Glomerular visceral epithelial cell (primary cell): ENCODE results near the gene NUPR1.
"Not testable (repeated sequence)": the region's sequence is repeated elsewhere in the genome, so short reads cannot be mapped to it uniquely, and the experiment has no call there.

Source experiments
- DNase-seq: peaks from one replicate; pipeline ENCODE4 v3.0.0-alpha.2; 2016; ENCODE audit errors: extremely low spot score

The NUPR1 gene, protein sequence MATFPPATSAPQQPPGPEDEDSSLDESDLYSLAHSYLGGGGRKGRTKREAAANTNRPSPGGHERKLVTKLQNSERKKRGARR

GRCh38 chr16:28538733-28539596 lies at the start of gene NUPR1:
NUPR1 (minus strand) TSS chr16:28538974; CDS start chr16:28538907, 67 bp downstream.
- DNase-seq = peak; percentile 85

- no peak for DNase-seq
These were observed 48.6 kb upstream of the NUPR1 start for GRCh38 chr16:28587386-28587785.

DNA sequence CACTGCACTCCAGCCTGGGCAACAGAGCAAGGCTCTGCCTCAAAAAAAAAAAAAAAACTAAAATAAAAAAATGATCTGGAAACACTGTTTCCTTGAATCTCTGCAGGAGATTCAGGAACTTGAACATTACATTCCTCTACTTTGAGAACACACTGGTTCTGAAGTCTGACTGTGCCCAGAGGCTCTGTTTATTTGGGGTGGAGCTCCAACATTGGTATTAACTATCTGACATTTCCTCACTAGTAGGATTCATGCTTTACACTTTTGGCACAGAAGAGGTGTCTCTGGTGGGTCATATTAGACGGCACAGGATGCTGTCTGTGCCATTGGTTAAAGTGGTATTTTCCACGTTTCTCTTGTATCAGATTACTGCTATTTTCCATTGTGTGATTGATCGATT lies 47.7 kb upstream of the NUPR1 start:
- no peak for DNase-seq

DNA sequence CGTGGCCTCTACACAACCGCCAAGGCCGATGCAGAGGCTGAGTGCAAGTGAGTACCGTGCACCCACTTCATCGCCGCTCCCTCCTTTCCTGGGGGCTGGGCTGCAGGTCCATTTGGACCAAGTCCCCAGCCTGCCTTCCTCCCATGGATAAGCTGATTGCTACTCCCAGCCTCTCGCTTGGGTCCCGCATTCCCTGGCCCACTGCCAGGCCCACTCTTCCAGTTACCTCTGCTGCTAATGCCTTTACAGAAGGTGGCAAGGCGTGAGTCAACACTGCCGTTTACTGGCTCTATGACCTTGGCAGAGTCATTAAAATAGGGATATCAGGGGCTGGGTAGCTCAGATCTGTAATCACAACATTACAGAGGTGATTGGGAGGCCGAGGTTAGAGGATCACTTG lies 46.9 kb upstream of the NUPR1 start:
- DNase-seq = peak; percentile 9

- DNase-seq = no peak
These were observed 42.0 kb upstream of the NUPR1 start for GRCh38 chr16:28580726-28581315.

DNA sequence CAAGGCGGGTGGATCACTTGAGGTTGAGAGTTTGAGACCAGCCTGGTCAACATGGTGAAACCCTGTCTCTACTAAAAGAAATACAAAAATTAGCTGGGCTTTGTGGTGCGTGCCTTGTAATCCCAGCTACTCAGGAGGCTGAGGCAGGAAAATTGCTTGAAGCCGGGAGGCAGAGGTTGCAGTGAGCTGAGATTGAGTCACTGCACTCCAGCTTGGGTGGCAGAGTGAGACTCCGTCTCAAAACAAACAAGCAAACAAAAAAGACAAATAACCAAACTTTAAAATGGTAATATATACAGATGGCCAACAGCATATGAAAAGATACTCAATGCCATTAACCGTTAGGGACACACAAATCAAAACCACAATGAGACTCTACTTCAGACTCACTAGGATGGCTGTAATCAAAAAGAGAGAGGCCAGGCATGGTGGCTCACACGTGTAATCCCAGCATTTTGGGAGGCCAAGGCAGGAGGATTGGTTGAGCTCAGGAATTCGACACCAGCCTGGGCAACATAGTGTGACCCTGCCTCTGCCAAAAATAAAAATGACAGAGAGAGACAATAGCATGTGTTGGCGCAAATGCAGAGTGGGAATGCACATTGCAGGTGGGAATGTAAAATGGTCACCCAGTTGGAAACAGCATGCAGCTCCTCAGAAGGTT lies 36.8 kb upstream of the NUPR1 start:
- no peak for DNase-seq

GRCh38 chr16:28574925-28575324 lies 36.2 kb upstream of the NUPR1 start:
- no peak for DNase-seq

DNA sequence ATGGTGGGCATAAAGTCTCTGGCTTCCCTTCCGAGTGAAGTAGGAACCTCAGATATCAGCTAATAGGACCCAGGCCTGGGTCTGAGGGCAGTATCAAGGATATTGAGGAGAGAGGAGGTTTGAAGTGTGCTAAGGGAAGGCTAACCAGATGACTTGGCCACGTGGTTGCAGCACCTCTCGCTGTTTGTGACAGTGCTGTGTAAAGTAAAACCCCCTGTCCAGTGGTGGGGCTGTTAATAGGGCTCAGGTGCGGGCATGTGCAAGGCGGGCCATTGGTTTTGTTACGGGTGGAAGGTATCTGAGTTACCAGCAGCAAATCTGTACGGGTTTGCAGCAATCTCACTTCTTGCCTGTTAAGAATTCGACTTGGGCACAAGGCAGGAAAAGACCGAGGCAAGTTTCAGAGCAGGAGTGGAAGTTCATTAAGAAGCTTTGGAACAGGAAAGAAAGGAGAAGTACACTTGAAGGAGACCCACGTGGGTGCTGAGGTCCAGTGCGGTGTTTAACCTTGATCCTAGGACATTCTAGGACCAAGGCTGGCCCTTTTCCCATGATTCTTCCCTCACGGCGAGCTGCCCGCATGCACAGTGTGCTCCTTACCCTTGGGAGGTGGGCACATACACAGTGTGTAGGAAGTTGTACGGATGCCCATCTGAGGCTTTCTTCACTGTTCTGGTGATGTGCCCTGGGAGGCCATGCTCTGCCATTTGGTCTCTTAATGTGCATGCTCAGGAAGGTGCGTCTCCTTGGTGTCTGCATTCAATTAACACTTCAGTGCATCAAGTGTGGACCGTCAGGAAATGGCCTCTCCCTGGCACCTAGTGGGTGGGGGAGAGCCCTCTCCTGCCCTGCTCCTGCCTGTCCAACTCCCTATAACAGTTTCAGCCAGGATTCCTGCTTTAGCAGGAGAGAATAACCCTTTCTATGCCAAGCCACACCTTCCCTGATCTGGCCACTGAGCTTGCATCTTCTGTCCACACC lies 35.3 kb upstream of the NUPR1 start:
- no peak for DNase-seq

DNA sequence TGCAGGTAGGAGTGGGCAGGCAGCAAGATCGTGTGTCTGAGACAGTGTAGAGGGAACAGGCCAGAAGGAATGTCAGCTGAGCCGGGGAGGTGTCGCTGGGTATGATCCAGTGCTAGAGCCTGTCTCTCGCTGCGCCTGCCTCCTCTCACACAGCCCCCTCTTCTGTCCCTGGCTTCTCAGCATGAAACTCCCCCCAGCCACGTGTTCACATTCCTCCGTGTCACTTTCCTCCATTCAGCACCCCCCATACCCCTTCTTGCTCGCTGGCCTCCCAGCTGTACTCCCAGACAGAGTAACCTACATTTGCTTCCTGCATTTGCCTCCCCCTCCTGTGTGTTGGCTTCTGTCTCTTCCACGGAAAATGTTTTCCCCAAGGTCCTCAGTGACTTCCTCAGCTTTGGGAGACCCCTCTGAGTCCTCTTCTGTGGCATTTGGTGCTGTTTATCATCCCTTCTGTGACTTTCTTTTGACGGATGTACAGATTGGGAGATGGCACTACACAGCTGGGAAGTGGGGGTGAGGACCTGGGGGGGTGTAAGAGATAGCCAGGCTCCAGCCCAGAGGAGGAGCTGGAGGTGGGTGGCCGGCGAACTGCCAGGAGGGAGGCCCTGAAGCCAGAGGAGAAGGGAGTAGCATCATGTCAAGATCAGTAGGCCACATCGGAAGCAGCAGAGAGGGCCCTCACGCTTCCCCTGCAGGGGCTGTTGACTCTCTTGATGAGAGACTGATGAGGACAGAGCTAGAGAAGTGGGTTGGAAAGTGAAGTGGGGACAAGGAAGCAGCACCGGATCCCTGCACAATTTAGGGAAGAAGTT lies 34.1 kb upstream of the NUPR1 start:
- DNase-seq = no peak

DNA sequence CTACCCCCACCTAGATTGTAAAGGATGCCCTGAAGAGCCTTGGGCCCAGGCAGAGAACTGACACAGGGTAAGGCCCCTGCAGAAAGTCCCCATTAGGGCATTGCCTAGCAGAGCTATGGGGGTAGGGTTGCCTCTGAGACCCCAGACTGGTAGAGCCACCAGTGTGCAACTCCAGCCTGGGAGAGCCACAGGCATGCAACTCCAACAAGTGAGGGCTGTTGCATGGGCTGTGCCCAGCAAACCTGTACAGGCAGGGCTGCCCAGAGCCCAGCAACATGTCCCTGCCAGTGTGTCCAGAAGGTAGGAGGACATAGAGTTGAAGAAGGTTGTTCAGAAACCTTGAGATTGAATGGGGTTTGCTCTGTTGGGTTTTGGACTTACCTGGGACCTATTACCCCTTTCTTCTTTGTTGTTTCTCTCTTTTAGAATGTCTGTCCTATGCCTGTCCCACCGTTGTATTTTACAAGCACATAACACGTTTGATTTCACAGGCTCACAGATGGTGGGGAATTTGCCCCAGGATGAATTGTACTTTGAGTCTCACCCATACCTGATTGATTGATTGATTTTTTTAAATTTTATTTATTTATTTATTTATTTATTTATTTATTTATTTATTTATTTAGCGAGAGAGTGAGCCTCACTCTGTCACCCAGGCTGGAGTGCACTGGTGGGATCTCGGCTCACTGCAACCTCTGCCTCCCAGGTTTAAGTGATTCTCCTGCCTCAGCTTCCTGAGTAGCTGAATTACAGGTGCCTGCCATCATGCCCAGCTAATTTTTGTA lies 31.4 kb upstream of the NUPR1 start:
- no peak for DNase-seq

GRCh38 chr16:28569021-28569420 lies 30.2 kb upstream of the NUPR1 start:
- DNase-seq = no peak

- DNase-seq = no peak
These were observed 28.5 kb upstream of the NUPR1 start for GRCh38 chr16:28567292-28567691.

GRCh38 chr16:28566233-28566925 lies 27.6 kb upstream of the NUPR1 start:
- DNase-seq = not testable (repeated sequence)

DNA sequence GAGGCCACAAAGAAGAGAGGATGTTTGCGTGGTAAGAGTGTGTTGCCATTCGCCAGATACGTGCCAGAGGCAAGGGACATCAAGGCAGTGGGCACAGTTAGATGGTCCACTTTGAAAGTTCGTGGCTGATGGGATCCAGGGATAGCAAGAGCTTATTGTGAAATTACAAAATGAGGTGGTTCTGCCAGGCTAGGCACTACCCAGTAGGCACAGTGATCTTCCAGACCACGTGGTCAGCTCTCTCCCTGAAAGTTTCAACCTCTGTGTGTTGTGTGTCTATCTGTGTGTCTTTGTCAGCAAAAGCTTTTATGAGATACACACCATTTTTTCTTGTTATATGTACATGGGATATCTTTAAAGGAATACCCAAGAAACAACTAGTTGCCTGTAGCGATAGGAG lies 24.4 kb upstream of the NUPR1 start:
- no peak for DNase-seq

- no peak for DNase-seq
These were observed 23.4 kb upstream of the NUPR1 start for GRCh38 chr16:28562199-28562598.

GRCh38 chr16:28561557-28562187 lies 22.9 kb upstream of the NUPR1 start:
- DNase-seq = no peak

DNA sequence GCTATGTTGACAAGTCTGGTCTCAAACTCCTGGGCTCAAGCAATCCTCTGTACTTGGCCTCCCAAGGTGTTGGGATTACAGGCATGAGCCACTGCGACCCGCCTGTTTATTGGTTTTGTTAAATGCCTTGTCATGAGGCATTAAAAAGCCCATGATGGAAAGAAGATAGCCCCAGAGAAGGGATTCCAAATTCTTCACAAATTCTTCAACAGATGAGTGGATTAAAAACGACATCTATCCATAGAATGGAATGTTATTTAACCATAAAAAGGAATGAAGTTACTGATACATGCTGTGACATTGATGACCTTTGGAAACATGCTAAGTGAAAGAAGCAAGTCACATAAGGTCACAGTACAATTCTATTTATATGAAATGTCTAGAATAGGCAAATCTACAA lies 19.7 kb upstream of the NUPR1 start:
- DNase-seq = no peak

DNA sequence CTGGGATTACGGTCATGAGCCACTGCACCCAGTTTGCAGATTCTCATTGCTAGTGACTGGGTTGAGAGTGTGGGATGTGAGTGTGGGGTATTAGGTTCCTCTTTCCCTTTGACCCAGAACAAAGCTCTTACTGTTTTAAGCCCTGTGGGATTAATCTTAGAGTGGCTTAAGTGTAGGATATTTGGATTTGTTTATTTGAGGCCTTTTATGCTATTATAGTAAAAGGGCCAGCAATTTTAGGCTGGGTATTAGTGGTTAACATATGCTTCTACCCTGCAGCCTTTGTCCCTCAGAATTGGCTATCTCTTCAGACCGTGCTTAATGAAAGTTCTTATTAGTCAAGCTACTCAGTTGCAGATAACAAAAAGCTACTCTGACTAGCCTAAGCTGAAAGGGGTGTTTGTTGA lies 18.1 kb upstream of the NUPR1 start:
- no peak for DNase-seq

- DNase-seq = no peak
These were observed 16.8 kb upstream of the NUPR1 start for GRCh38 chr16:28555561-28555960.
